HG03103 (cell line): ENCODE results near the gene CPNE2.
"Not testable (repeated sequence)": the region's sequence is repeated elsewhere in the genome, so short reads cannot be mapped to it uniquely, and the experiment has no call there.

ENCODE experiments used
- ATAC-seq: cut with Tn5 transposase; IDR thresholded peaks from one replicate; pipeline ENCODE4 v1.9.1; 2021; ENCODE audit warnings: low read depth; ENCODE audit not compliant: unreplicated experiment

Gene CPNE2

DNA sequence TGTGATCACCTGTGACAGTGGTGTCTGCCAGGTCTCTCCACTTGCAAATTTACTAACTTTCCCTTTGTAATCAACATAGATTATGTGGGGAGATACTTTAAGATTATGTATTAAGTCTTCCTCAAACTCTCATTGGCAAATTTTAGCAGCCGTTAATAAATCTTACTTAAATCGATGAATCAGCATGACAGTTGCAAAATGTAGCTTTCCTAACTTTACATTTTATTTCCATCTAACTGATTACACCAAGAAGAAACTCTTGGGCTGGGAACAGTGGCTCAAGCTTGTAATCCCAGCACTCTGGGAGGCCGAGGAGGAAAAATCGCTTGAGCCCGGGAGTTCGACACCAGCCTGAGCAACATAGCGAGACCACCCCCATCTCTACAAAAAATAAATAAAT is 23.3 kb upstream of the CPNE2 start:
- no peak for ATAC-seq

DNA sequence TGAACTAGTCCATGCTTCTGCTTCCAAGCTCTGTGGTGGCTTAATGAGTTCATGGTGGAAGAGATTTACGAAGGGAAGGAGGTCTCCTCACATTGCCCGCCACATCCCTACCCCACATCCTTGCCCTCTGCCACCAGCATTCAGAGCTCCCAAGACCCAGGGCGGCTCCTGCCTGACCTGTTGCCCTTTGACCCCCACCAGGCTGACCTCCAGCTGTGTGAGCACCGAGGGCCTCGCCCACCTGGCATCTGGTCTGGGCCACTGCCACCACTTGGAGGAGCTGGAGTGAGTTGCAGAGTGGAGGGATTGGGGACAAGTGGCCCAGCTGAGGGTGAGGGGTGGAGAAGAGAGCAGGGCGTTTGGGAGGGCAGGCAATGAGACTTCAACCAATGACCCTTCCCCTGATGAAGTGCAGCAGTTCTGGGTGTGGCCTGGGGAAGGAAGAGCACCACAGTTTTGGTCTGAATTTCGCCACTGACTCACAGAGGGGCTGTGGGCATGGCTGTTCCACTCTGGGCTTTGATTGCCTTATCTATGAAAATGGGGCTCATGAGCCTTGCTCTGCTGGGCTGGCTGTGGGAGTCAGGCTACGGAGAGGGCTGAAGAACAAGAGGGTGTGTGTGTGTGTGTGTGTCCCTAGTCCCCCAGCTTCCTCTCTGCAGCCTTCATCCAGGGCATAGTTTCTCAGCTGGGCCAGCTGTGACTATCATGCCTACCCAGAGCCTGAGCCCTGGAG is 22.6 kb upstream of the CPNE2 start:
- no peak for ATAC-seq

GRCh38 chr16:57070424-57070823 is 22.0 kb upstream of the CPNE2 start:
- no peak for ATAC-seq

GRCh38 chr16:57071081-57071732 is 21.2 kb upstream of the CPNE2 start:
- not testable (repeated sequence) for ATAC-seq

GRCh38 chr16:57071831-57072582 is 20.4 kb upstream of the CPNE2 start:
- ATAC-seq: no peak

DNA sequence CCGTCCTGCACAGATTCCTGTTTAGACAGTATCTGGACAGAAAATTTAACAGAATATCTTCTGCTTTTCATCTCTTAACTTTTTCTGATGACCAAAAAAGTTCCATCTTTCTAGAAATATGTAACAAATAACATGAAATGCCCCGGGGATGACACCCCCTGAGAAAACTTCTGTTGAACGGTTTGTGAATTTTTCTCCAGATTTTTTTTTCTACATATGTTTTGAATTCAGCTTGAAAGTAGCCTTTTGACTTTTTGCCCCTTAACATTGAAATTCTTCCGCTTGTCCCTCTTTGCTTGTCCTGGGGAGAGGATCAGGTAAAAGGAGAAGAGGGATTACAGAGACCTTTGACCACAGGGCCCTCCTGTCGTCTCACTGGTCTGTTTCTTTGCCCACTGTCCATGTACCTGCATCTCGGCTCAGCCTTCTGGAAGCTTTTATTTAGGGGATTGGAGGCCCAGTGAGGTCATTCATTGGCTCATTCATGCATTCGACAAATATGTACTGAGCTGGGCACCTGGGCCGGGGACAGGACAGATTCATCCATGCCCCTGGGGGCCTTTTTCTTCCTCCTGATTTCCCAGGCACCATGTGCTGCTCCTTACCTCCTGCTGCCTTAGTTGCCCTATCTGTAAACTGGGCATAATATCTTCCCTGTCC is 19.6 kb upstream of the CPNE2 start:
- ATAC-seq: no peak

- ATAC-seq: no peak
These were observed 14.7 kb upstream of the CPNE2 start for GRCh38 chr16:57077714-57078113.

GRCh38 chr16:57081744-57082143 is 10.6 kb upstream of the CPNE2 start:
- no peak for ATAC-seq

DNA sequence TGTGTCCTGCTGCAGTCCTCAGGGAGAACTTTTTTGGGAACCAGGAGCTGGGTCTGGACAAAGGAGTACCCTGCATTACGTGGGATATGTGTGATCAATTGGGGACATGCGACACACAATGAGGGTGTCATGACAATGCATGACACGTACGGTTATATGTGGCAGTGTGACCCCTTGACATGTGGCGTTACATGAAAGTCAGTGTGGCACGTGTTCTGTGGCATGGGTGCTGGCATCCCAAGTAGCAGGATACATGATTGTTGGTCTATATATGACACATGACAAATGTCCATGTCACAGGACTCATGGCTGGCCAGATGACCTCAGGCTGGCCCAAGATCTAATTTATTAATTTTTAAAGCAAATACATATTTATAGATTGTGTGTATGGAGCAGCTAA is 9.7 kb upstream of the CPNE2 start:
- no peak for ATAC-seq

DNA sequence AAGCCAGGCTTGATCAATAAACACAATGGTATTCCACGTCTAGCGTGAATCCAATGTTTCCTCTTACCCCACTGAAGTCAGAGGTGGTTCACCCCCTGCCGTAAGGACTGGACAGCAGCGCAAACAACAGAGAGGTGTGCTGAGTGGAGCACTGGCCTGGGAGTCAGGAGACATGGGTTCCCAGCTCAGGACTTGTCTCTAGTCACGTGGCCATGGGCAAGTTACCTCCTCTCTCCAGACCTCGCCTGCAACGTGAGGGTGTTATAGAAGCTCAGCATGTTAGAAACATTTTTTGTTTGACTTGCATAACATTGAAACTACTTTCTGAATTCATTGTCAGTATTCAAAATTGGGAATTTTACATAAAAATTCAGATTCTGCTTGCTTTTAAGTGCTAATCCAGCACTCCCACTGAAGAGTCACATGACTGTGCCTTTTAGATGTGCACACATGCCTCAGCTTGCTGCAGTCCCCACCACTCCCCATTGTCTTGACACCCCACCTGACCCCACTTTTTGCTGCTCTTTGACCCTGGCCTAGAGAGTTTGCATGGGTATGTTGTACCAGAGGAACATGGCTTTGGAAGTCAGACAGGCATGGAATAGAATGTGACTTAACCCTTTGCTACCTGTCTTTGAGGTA is 8.8 kb upstream of the CPNE2 start:
- no peak for ATAC-seq

GRCh38 chr16:57084257-57084770 is 8.1 kb upstream of the CPNE2 start:
- ATAC-seq: no peak

DNA sequence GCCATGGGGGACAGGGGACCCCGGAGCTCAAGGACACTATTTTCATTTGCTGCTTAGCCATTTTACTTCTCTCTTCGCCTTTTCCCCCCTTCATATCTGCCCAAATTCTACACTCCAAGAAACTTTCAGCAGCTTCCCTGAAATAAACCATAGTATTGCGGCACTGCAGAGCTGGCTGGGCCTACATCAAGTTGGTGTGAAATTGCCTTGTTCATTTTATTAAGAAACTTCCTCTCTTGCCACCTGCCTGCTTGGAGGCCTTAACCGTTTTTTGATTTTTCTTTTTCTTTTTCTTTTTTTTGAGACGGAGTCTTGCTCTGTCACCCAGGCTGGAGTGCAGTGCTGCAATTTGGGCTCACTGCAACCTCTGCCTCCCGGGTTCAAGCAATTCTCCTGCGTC is 7.4 kb upstream of the CPNE2 start:
- no peak for ATAC-seq

DNA sequence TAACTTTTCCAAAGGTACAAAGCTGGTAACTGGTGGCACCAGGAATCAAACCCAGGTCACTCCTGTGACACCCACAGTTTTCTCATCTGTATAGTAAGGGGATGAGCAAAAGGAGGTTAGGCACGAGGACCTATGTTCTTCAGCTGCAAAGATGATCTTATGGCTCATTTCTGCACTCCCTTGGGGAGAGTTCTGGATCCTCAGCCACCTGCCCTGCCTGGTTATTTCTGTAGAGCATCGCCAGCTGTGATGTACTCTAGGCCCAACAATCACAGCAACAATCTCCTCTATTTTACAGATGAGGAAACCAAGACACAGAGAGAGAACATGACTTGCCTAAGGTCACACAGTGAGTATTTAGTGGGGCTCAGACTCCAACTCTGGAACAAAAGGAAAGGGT is 5.4 kb upstream of the CPNE2 start:
- ATAC-seq: no peak

GRCh38 chr16:57089406-57089805 is 3.0 kb upstream of the CPNE2 start:
- no peak for ATAC-seq

- no peak for ATAC-seq
These were observed 996 bp upstream of the CPNE2 start for GRCh38 chr16:57091200-57091974.

DNA sequence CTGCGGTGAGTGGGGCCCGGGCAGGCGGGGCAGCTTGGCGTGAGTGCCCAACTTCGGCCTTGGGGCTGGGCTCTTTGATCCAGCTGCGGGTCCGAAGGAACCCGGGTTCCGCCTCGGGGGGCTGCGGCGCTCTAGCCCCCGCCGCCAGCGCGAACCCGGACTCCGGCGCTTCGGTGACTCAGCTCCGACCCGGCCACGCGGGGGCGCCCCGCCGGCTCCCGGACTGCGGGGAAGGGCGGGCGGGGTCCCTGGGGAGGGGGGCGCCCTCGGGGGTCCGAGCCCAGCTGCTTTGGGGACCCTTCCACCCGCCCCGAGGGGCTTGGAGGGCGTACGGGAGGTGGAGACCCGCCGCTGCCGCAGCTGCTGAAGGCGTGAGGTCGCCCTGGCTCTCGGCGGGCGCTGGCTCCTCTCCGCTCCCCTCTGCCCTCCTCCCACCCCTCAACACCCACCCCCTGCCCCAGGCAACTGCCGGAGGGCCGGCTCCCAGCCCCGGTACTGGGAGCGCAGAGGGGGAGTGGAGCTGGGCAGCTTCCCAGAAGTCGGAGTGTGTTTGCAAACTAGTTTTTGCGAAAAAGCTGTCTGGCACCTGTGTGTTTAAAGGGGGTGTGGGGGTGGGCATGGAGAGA is 516 bp downstream of the CPNE2 start:
- ATAC-seq: peak; percentile 41

- ATAC-seq: no peak
These were observed 1.5 kb downstream of the CPNE2 start for GRCh38 chr16:57093666-57094564.

DNA sequence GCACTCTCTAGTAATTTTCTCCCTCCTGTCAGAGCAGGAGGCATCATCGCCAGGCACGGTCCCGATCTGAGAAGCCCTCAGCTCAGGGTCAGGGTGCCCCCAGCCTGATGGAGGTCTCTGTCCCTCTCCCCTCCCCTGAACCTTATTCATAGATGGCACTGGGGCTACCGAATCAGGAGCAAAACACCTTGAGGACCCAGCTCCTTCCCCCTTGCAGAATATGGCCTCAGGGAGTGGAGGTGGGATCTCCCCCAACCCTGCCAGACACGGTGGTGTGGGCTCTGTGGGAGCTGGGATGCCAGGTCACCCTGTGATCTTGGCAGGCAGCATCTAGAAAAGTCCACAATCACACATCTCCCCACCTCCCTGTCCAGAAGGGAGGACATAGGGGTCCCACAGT is 2.5 kb downstream of the CPNE2 start:
- no peak for ATAC-seq
